ENCODE results near the gene ADAMTS12.

ADAMTS12 gene

DNA sequence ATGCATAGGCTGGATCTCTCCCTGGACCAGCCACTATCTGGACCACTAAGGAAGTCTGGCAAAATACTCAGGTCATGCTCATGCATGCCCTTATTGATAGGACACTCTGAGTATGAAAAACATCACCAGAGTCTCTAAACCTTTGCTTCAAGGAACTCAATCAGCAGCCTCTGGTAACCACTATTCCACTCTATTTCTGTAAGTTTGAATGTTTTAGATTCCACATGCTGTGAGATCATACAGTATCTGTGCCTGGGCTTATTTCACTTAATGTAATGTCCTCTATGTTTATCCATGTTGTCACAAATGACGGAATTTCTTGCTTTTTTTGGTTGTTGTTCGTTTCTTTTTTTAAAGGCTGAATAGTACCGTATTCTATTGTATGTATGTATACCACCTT, 382.8 kb downstream of the ADAMTS12 start:
- FAIRE-seq: no peak

DNA sequence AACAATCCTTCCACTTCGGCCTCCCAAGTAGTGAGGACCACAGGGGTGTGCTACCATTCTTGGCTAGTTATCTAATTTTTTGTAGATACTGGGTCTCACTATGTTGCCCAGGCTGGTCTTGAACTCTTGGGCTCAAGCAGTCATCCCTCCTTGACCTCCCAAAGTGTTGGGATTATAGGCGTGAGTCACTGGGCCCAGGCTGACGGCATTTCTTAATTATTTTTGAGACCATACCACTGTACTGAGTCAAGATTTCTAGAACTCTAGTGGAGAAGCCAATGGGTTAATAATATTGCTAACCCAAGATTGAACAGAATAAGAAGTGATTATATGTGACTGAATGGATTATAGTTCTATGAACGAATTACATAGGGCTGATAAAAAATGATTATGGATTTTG, 384.4 kb downstream of the ADAMTS12 start:
- FAIRE-seq: no peak

DNA sequence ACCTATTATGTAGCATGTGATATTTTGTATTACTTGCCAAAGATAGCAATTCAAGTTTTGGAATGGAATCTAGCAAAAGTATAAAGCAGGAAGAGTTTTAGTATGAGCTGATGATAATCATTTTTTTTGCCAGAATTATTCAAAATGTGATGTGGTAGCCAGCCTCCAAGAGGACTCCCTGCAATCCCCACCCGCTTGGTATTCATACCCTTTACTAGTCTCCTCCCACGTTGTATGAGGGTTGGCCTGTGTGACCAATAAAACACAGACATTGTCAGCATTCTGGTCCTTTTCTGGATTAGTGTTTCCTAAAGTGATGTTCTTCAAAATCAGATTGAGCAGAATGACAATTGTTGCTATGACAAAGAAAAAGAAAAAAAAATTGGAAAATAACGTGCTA, 387.2 kb downstream of the ADAMTS12 start:
- FAIRE-seq: no peak

DNA sequence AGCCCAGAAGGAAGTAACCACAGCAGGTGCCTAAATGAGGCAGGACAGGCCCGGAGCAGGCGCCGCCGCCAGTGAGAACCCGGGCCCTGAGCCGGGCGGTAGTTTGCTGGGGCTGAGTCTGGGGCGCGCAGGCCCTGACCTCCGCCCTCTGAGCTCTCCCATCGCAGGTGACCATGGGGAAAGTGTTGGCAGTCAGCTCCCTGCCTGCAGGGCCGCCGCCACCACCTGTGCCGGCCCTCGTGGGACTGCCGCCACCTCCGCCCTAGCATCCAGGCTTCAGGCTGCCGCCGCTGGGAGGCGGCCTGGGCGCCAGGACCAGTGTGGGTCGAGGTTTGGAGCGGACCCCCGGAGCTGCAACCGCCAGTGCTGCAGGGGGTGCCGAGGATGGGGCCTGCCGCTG, 389.9 kb downstream of the ADAMTS12 start:
- no peak for FAIRE-seq

DNA sequence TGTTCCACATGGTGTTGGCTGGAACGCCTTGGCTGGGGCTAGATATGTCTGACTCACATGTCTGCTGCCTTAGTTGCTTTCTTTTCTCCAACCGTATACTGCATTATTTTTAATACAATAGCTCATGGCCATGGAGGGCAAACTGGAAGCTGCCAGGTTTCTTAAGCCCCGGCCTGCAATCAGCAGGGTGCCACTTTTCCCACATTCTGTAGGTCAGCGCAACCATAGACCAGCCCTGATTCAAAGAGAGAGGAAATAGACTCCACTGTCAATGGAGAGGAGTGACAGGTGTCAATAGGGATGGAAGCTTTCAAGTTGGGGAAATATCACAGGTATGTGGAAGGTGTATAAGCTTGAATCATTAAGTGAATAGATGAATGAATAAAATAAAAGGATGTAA, 390.5 kb downstream of the ADAMTS12 start:
- no peak for FAIRE-seq

DNA sequence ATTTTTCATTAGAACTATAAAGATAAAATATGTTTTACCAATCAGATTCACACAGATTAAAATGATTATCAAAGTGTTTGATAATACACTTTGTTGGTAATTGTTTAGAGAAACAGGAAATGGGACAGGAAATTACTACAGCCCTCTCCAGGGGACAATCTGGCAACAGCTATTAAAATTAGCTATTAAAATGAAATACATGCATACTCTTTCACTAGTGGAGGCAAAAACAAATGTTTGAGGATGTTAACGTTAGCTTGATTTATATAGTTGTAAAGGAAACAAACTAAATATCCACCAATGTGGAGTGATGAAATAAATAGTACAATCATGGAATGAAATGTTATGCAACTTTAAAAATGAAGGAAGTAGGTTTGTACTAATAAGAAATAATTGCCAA, 397.3 kb downstream of the ADAMTS12 start:
- FAIRE-seq: no peak

DNA sequence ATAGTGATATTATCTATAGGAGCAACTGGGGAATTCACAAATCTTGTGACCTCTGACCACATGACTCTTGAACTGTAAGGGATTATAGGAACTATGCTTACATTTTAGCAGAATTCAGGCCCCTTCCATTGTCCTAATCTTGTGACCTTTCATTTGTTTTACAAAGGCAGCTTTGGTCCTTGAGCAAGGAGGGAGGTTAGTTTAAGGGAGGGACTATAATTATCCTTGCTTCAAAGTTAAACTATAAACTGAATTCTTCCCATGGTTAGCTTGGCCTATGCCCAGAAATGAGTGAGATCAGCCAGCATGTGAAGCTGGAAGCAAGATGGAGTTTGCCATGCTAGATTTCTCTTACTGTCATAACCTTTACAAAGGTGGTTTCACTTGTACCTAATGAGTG, 399.8 kb downstream of the ADAMTS12 start:
- no peak for FAIRE-seq

DNA sequence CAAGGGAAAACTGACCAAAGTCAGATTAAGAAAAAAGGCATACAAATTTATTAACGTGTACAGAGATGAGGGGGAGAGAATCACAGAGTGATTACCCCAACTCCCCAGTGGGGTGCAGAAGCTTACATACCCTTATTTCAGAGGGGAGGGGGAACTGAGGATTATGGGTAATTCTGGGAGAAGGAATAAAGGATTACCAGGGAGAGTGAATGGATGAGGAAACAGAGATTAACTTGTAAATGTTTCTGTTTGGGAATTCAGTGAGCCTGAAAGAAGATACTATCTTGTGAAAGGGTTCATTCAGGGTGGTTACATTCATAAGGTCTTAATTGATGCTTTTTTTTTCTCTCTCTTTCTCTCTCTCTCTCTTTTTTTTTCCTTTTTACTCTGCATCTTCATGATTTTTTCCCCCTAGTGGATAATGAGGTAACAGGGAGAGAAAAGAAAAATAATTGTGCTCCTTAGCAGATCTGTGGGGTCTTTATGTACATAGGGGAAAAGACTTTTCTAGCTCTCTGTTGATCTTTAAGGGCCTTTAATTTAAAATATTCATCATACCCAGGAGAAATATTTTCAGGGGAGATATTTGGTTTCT, 401.6 kb downstream of the ADAMTS12 start:
- no peak for FAIRE-seq

DNA sequence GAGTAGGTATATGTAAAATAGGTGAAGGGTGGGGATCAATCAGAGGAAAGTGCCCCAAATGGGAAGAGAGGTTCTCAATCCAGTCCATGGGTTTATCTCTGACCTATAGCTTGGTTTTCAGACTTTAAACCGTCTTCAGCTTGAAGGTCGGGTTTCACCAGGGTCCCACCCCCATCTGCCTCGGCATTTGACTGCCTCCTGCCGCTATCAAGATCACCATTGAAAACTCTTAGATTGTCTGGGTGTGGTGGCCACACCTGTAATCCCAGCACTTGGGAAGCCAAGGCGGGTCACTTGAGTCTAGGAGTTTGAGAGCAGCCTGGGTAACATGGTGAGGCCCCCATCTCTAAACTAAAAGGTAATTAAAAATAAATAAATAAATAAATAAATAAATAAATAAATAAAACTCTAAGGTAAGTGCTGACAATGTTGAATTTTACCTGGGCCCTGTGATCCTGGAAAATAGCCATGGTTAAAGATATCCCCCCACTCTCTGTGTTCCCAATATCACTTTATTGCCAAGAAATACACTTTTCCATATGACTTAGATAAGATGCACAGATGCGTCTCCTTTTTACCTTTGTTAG, 402.2 kb downstream of the ADAMTS12 start:
- no peak for FAIRE-seq

DNA sequence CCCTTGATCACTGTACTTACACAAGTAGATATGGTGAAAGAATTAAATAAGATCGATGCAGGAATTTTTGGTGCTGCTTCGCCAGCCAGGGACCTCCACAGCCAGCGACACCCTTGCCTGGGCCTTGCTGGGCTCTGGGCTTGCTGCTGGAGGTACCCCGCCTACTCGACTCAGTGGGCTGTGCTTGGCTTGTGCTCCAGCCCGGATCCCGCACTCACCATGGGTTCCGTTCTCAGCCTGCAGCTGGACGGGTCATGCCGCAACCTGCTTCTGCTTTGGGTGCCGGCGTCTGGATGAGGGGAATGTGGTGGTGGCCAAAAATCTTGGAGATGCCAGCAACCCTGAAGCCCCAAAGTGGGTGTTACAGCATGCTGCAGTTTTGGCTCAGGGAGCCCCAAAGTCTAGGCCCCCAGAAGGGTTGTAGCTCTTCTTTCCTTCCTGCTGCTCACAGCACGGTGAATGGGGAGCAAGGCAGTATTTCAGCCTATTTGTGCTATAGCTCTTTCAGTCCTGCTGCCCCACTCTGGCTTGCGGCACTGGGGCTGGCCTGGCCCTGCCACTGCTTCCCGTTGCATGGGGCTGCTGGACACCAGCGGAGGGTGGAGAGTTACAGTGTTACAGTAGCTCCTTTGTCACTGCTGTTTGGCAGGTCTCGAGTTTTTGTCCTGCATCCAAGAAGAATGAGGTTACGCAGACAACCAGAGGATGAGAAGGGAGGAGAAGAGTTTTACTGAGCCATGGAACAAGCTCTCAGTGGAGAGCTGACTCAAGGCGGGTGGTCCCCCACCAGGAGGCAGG, 403.0 kb downstream of the ADAMTS12 start:
- no peak for FAIRE-seq

DNA sequence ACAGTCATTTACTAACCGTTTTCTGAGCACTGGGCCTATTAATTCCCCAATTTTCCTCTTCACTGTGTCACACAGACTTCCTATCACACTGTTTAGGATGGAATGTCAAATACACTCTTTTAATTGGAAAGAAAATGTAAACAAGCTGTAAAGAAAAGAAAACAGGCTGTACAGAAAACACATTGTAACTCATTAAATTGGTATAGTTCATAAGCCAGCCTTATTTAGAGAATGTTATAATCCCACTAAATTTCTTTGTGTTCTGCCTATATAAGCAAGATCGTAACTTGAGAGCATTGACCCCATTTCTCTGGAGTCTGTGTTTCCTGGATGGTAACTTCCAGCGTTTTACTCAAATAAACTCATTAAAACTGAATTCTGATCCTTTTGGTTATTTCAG, 404.6 kb downstream of the ADAMTS12 start:
- FAIRE-seq: no peak

DNA sequence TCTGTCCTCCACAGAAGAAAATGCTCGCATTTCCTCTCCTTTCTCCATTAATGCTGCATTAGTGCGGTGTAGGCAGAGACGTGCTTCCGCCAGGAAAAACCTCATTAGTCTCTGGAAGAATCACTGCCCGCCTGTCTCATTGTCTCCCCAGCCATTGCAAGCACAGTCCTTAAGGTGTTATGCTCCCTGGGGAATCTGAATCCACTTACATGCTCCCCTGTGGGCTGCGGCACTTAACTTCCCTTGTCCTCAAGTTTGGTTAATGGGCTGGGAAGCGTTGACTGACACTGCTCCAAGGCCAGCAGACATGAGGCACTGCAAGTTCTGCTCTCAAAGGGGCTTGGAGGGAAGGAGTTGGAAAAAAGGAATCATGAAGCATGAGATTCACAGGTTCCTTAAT, 409.5 kb downstream of the ADAMTS12 start:
- FAIRE-seq: no peak

DNA sequence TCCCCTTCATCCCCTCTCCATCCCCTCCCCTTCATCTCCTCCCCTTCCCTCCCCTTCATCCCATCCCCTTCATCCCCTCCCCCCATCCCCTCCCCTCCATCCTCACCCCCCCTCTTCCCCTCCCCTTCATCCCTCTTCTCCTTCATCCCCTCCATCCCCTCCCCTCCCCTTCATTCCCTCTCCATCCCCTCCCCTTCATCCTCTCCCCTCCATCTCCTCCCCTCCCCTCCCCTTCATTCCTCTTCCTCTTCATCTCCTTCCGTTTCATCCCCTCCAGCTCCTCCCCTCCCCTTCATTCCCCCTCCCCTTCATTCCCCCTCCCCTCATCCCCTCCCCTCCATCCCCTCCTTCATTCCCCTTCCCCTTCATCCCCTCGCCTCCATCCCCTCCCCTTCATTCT, 410.9 kb downstream of the ADAMTS12 start:
- FAIRE-seq: no peak

DNA sequence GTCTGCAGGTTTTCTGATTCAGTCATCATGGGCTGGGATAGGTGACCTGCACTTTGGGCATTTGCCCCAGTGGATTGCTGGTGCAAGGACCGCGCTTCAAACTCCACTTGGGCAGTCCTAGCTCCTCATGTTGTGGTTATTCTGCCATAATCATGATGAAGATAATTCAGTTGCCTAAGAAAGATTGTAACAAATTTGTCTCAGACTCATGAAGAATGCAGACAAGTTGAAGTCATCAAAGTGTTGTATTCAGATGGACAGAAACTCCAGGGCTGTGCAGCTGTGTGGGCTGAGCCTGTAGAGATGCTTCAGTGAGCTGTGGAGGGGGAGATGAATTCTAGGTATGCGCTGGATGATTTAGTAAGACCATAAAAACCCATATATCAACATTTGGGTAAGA, 412.5 kb downstream of the ADAMTS12 start:
- no peak for FAIRE-seq

DNA sequence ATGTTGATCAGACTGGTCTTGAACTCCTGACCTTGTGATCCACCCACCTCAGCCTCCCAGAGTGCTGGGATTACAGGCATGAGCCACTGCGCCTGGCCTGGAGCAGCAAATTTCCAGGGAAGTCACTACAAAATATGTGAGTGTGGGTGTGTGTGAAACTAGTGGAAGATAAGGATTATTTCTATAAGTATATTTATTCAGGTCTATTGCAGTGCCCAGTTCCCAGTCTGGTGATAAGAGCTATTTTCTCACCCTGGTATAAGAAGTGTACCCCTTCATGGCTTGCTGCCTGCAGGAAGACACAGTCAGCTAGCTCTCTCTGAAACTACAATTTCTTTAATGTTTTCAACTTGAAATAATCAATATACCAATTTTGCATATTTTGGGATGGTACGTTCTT, 414.0 kb downstream of the ADAMTS12 start:
- FAIRE-seq: no peak

DNA sequence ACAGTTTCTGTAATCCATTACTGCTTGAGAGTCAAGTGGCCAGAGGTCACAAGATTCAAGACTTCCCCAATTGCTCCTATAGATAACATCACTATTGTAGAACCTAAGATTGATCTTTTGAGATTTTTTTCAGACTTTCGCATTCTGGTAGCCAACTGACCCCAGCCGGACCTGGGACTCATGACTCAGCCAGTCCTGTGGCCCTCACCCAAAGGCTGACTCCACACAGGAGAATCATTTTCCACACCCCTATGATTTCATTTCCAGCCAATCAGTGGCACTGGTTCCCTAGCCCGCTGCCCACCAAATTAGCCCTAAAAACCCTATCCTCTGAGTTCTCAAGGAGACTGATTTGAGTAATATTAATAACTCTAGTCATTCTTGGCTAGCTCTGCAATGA, 414.8 kb downstream of the ADAMTS12 start:
- no peak for FAIRE-seq

DNA sequence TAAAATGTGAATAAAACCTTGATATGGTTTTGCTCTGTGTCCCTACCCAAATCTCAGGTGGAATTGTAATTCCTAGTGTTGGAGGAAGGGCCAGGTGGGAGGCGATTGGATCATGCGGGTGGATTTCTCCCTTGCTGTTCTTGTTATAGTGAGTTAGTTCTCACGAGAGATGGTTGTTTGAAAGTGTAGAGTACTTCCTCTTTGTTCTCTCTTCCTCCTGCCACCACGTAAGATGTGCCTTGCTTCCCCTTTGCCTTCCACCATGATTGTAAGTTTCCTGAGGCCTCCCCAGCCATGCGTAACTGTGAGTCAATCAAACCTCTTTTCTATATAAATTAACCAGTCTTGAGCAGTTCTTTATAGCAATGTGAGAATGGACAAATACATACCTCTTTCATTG, 416.1 kb downstream of the ADAMTS12 start:
- FAIRE-seq: no peak

DNA sequence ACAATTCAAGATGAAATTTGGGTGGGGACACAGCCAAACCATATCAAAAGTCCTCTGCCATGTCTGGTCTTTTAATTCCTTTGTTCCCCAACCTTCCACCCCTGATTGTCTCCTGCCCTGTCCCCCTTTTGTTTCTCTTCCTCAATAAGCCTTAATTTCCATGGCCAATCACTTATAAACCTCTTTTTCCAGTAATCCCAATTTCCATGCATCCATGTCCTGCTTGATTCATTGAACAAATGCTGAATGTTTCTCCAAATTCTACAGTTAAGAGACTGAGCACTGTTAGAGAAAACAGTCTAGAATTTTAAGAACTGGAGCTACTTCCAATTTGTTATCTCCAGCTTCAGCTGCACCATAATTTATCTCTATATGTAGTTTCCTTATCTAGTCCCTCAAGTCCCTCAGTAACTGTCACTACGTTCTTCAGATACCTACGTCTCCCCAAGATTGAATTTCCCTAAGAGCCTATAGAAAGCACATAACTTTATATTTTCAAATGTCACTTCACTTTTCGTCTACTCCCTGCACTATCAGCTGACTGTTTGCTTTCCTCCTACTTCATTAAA, 416.8 kb downstream of the ADAMTS12 start:
- FAIRE-seq: no peak

DNA sequence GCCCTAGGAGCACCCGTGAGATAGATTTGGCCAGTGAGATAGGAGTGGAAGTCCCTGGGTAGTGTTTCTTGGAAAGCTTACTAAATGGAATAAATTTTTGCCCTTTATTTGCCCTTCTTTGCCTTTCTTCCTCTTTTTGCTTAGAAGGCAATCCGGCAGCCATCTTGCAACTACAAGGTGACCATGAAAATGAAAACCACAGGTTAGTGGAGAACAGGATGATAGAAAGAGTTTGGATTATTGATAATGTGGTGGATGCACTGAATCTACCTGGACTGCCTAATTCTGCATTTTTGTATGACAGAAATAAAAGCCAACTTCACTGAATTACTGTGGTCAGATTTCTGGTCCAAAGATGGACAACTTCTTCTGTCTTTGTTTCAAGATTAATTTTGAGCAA, 417.8 kb downstream of the ADAMTS12 start:
- FAIRE-seq: no peak

Measured in islet of Langerhans (tissue), 1 donor.